Right renal pelvis (tissue), 4 donors: ENCODE measurements around the gene TOP2B. TPM values are rescaled to one million over a fixed set of nuclear protein-coding genes. Genes with fewer than 3 reads are reported as not detected.

Source experiments
- DNase-seq, 4 donors: peaks; one replicate each; pipeline ENCODE4 v3.0.0-alpha.2; 2013; ENCODE audit warnings: low read depth in 4 of 4, low spot score in 3 of 4, missing footprints in 1 of 4
- polyA plus RNA-seq, 4 donors: library from polyadenylated mRNA; unstranded; fragments of 120-200 nt; gene quantifications; one replicate each; pipeline ENCODE4 v1.2.1, GENCODE V29; 2013; ENCODE audit not compliant: insufficient read length in 4 of 4

Gene TOP2B
- polyA plus RNA-seq, 4 donors = 280 to 352 (median 351) TPM

GRCh38 chr3:25585361-25586166 is 79.1 kb downstream of the TOP2B start:
- DNase-seq = no peak

GRCh38 chr3:25584011-25584789 is 80.5 kb downstream of the TOP2B start:
- DNase-seq = no peak

- DNase-seq = no peak
Observed at GRCh38 chr3:25583343-25583742, 81.4 kb downstream of the TOP2B start.

- DNase-seq = no peak
Observed at GRCh38 chr3:25582242-25582641, 82.5 kb downstream of the TOP2B start.

- DNase-seq = no peak
Observed at GRCh38 chr3:25581823-25582222, 82.9 kb downstream of the TOP2B start.

- DNase-seq = no peak
Observed at GRCh38 chr3:25581335-25581734, 83.4 kb downstream of the TOP2B start.

- DNase-seq = no peak
Observed at GRCh38 chr3:25580534-25580933, 84.2 kb downstream of the TOP2B start.

- DNase-seq = no peak
Observed at GRCh38 chr3:25578059-25578458, 86.6 kb downstream of the TOP2B start.

GRCh38 chr3:25576831-25577454 is 87.8 kb downstream of the TOP2B start:
- no peak for DNase-seq

- DNase-seq = no peak
Observed at GRCh38 chr3:25576146-25576545, 88.6 kb downstream of the TOP2B start.

GRCh38 chr3:25575001-25575400 is 89.7 kb downstream of the TOP2B start:
- DNase-seq = no peak

- no peak for DNase-seq
Observed at GRCh38 chr3:25574172-25574765, 90.4 kb downstream of the TOP2B start.

GRCh38 chr3:25573386-25574171 is 91.1 kb downstream of the TOP2B start:
- DNase-seq = no peak

GRCh38 chr3:25572919-25573385 is 91.8 kb downstream of the TOP2B start:
- DNase-seq = no peak

- no peak for DNase-seq
Observed at GRCh38 chr3:25572336-25572735, 92.4 kb downstream of the TOP2B start.

- no peak for DNase-seq
Observed at GRCh38 chr3:25571285-25571684, 93.4 kb downstream of the TOP2B start.

- no peak for DNase-seq
Observed at GRCh38 chr3:25568525-25569078, 96.1 kb downstream of the TOP2B start.

- no peak for DNase-seq
Observed at GRCh38 chr3:25567806-25568524, 96.7 kb downstream of the TOP2B start.

- no peak for DNase-seq
Observed at GRCh38 chr3:25567388-25567787, 97.3 kb downstream of the TOP2B start.
